Measurements from ENCODE around the gene OTOP3. TPM values are rescaled to one million over a fixed set of nuclear protein-coding genes. Genes with fewer than 3 reads are reported as not detected.

OTOP3 gene
- polyA plus RNA-seq, 1 donor (not counting 4 experiments of a cell fraction or from before 2014, with no cell fraction given), result 0.03 TPM

GRCh38 chr17:74943808-74944522 is 8.3 kb downstream of the OTOP3 start:
- peak; percentile 94 for FAIRE-seq
- H2AFZ ChIP-seq (ENCODE audit: control insufficient read depth, low read length), result no peak overlapping the region
- DNase-seq (ENCODE audit: low read depth, low spot score), result peak; percentile 97
- H3K4me2 ChIP-seq (ENCODE audit: control insufficient read depth, extremely low read depth, insufficient read depth, low read depth, low read length), result peak overlapping the region; percentile 57
- no peaks in the 10 kb centered on the region for H4K20me1 ChIP-seq (ENCODE audit: control insufficient read depth, extremely low read depth, insufficient read depth, low read length)
- H3K4me1 ChIP-seq (ENCODE audit: control insufficient read depth, extremely low read depth, insufficient read depth, low read length), result peaks cover 19% of the 10 kb centered on the region
- dilution Hi-C loops (cut with MboI; ENCODE audit: extremely low pct_ligation_motif_present, low sequenced_read_pairs), result no loop called here
- H3K27ac ChIP-seq (ENCODE audit: control insufficient read depth, insufficient read depth, low read length), result peak overlapping the region; percentile 66
- no peaks in the 10 kb centered on the region for H3K9me1 ChIP-seq (ENCODE audit: control insufficient read depth, extremely low read depth, insufficient read depth, low read length)
- no peaks in the 10 kb centered on the region for H3K79me2 ChIP-seq (ENCODE audit: control insufficient read depth, insufficient read depth, low read length)
- H3K4me3 ChIP-seq (ENCODE audit: control insufficient read depth in 2 of 3, extremely low read depth in 1 of 3, insufficient read depth in 2 of 3, low read depth in 1 of 3, low read length in 3 of 3), result peak overlapping the region in 2 of 3 experiments; percentile 6 to 8
- no peaks in the 10 kb centered on the region for H3K36me3 ChIP-seq (ENCODE audit: control insufficient read depth in 2 of 2, extremely low read depth in 1 of 2, insufficient read depth in 2 of 2, low read length in 2 of 2)
- H3K27me3 ChIP-seq (ENCODE audit: control insufficient read depth, extremely low read depth, insufficient read depth, low read length), result no peaks in the 10 kb centered on the region
- no peaks in the 10 kb centered on the region for H3K9me3 ChIP-seq (ENCODE audit: control insufficient read depth, low read depth, low read length)
- H3K9ac ChIP-seq (ENCODE audit: control insufficient read depth, extremely low read depth, insufficient read depth, low read length), result peak overlapping the region; percentile 55
- TF ChIP-seq EZH2 (IDR thresholded peaks at IDR 0.05; ENCODE audit: low read length), result no peak
- TF ChIP-seq CTCF (optimal IDR thresholded peaks at IDR 0.05 in 1 of 3, IDR thresholded peaks at IDR 0.05 in 1 of 3, conservative IDR thresholded peaks at IDR 0.05 in 1 of 3; ENCODE audit: extremely low read depth in 1 of 3, insufficient read depth in 2 of 3, low read length in 3 of 3), result no peak

- Histone ChIP-seq H4K20me1 (ENCODE audit: control insufficient read depth, extremely low read depth, insufficient read depth, low read length) (no peaks in the 10 kb centered on the region), H3K4me2 (ENCODE audit: control insufficient read depth, extremely low read depth, insufficient read depth, low read depth, low read length) (no peak overlapping the region), H3K79me2 (ENCODE audit: control insufficient read depth, insufficient read depth, low read length) (no peaks in the 10 kb centered on the region), H3K9me3 (ENCODE audit: control insufficient read depth, low read depth, low read length) (no peaks in the 10 kb centered on the region), H2AFZ (ENCODE audit: control insufficient read depth, low read length) (no peak overlapping the region), H3K36me3 (ENCODE audit: control insufficient read depth in 2 of 2, extremely low read depth in 1 of 2, insufficient read depth in 2 of 2, low read length in 2 of 2) (no peaks in the 10 kb centered on the region), H3K4me1 (ENCODE audit: control insufficient read depth, extremely low read depth, insufficient read depth, low read length) (peaks cover 19% of the 10 kb centered on the region), H3K27ac (ENCODE audit: control insufficient read depth, insufficient read depth, low read length) (no peak overlapping the region), H3K9ac (ENCODE audit: control insufficient read depth, extremely low read depth, insufficient read depth, low read length) (no peak overlapping the region), H3K4me3 (ENCODE audit: control insufficient read depth in 2 of 3, extremely low read depth in 1 of 3, insufficient read depth in 2 of 3, low read depth in 1 of 3, low read length in 3 of 3) (no peak overlapping the region), H3K9me1 (ENCODE audit: control insufficient read depth, extremely low read depth, insufficient read depth, low read length) (no peaks in the 10 kb centered on the region), H3K27me3 (ENCODE audit: control insufficient read depth, extremely low read depth, insufficient read depth, low read length) (no peaks in the 10 kb centered on the region)
- FAIRE-seq (no peak), DNase-seq (ENCODE audit: low read depth, low spot score) (no peak)
- dilution Hi-C loops (cut with MboI; ENCODE audit: extremely low pct_ligation_motif_present, low sequenced_read_pairs), result no loop called here
- no peak for TF ChIP-seq EZH2 (IDR thresholded peaks at IDR 0.05; ENCODE audit: low read length)
- TF ChIP-seq CTCF (optimal IDR thresholded peaks at IDR 0.05 in 1 of 3, IDR thresholded peaks at IDR 0.05 in 1 of 3, conservative IDR thresholded peaks at IDR 0.05 in 1 of 3; ENCODE audit: extremely low read depth in 1 of 3, insufficient read depth in 2 of 3, low read length in 3 of 3), result no peak
Observed at GRCh38 chr17:74945543-74945942, 9.8 kb downstream of the OTOP3 start.
